Measurements from ENCODE around the gene PLET1.

- TF ChIP-seq RAD21 (IDR thresholded peaks at IDR 0.05; ENCODE audit: low read depth) (no peak), EP300 (IDR thresholded peaks at IDR 0.05; ENCODE audit: borderline replicate concordance) (no peak), YY1 (IDR thresholded peaks at IDR 0.05; ENCODE audit: low read depth) (no peak), CEBPB (IDR thresholded peaks at IDR 0.05) (no peak)
Observed at GRCh38 chr11:112253605-112254242, 6.9 kb downstream of the PLET1 start.
